NK-92 (cell line): ENCODE data around the gene HSH2D.
"Not testable (repeated sequence)": the region's sequence is repeated elsewhere in the genome, so short reads cannot be mapped to it uniquely, and the experiment has no call there.

ENCODE experiments used
- DNase-seq: peaks from one replicate; lab custom pipeline; 2025; ENCODE audit not compliant: unreplicated experiment; lab: John Stamatoyannopoulos, UW

Gene HSH2D

GRCh38 chr19:16119075-16119857, 24.2 kb upstream of the HSH2D start:
- not testable (repeated sequence) for DNase-seq

- no peak for DNase-seq
Measured at GRCh38 chr19:16121141-16121540, 22.3 kb upstream of the HSH2D start.

- DNase-seq, result no peak
Measured at GRCh38 chr19:16121967-16122366, 21.5 kb upstream of the HSH2D start.

DNA sequence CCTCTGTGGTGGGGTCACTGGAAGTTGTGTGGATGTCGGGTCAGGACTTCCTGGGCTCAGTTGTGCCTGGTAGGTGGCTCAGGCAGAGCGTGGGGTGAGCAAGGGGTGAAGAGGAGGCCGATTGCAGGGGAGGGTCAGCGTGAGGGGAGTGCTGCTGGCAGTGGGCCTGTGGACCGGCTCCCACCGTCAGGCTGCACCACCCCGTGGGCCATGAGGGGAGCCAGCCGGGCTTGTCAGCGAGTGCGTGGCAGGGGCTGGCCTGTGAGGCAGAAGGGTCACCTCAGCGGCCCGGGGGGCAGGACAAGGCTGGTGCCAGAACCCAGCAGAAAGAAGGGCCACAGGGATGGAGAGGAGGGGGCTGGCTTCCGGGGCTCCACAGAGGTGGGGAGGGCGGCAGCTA, 18.5 kb upstream of the HSH2D start:
- DNase-seq, result no peak

DNA sequence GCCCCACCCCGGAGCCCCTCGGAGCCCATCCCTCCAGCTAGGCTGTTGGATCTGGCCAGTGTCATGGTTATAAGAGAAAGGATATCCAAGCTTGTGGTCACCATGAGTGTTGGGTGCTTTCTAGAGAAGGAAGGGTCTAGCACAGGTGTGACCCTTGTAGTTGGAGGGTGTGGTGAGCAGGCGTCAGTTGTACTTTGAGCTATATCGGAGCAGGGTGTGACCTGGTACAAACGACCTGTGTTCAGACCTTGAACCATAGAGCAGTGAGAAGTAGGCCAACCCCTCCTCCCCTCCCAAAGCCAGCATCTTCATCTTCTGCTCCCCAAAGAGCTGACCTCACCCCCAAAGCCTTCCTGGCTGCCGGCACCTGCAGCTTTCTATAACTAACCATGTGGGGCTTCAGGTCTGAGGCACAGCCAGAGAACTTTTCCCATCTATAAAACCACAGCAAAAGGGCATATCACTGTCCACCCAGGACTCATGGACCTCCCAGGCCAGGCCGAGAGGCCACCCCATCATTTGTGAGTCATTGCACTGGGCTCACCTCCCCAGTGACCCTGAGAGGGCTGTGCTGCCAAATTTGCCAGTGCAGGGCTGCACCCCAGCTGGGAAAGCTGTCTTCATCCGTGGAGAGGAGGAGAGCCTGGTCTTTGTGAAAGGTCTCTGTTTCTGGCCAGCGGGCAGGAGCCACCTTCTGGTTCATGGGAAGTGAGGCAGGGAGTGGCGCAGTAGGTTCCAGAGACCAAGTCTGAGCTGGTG, 17.6 kb upstream of the HSH2D start:
- DNase-seq, result no peak

- DNase-seq, result no peak
Measured at GRCh38 chr19:16127080-16127479, 16.4 kb upstream of the HSH2D start.

DNA sequence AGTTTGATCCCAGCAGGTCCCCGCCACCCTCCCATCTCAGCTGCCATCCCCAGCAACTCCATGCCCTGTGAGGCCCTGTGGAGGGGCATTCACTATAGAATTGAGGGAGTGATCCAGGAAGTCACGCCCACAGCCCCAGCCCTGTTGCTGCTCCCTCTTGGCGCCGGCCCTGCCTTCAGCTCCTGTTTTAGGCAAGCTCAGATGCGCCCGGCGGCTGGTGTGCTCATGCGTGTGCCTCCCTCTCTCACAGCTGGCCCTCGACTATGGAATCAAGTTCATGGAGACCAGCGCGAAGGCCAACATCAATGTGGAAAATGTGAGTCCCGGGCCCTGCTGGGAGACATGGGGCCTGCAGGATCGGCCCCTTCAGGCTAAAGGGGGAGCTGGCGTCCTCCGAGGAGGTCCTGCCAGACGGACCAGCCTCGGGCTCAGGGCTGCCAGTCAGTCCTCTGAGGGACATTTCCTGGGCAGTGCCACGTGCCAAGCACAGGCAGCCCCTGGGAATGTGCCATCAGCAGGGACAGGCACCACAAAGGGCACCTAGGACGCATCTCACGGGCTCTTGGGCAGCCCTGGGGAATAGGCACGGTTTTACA, 15.6 kb upstream of the HSH2D start:
- DNase-seq, result no peak

GRCh38 chr19:16131648-16132047, 11.8 kb upstream of the HSH2D start:
- no peak for DNase-seq

DNA sequence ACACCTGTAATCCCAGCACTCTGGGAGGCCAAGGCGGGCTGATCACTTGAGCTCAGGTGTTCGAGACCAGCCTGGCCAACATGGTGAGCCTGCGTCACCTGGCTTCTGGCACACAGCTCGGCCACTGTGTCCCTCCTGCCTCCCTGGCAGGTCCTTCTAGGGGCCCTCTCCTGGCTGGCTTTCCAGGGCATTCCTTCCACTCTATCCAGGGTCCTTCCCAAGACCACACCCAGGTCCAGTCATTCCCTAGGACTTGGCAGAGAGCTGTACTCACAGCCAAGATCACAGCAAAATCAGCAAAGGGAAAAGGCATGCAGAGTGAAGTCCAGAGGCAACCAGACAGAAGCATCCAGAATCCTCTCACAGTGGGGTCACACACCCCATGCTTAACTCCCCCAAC, 9.7 kb upstream of the HSH2D start:
- DNase-seq, result no peak

DNA sequence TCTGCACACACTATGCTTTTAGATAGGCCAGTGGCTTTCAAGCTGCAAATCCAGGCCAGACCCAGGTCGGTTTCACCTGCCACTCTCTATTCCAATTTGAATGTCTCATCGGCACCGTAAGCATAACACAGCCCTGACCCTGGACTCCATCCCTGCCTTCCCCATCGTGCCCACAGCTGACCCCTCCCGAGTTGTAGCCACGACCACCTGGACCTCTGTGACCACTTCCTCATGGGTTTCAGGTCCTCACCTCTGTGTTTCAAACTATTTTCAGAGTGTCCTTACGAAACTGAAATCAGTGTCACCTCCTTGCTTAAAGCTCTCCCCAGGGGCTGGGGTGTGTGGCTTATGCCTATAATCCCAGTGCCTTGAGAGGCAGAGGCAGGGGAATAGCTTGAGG, 9.0 kb upstream of the HSH2D start:
- no peak for DNase-seq

DNA sequence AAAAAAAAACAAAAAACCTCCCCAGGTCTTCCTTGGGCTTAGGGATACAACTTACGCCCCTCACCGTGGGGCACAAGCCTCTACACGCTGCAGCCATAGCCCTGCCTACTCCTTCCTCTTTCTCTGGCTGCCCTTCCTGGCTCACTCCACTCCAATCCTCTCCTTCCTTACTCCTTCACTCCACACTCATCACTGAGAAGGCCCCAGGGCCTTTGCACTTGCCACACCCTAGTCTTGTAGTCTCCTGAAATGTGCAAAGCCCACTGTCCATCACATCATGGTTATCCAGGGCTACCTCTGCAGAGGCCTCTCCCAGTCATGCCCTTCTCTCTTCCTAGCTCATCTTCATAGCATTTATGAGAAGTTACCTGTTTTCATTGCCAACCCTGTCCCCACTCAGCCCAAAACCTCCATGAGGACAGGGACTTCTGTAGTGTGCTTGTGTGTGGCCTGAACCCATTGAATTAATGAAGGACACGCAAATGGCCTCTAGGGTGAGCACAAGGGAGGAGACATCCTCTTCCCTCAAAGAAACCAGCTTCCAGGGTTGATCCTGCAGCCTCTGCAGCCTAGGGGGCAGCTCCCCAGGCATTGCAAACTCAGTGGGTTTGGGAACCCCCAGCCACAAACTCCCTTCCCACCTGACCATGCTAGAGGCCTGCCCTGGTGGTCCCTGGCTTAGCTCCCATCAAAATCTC, 7.9 kb upstream of the HSH2D start:
- no peak for DNase-seq

DNA sequence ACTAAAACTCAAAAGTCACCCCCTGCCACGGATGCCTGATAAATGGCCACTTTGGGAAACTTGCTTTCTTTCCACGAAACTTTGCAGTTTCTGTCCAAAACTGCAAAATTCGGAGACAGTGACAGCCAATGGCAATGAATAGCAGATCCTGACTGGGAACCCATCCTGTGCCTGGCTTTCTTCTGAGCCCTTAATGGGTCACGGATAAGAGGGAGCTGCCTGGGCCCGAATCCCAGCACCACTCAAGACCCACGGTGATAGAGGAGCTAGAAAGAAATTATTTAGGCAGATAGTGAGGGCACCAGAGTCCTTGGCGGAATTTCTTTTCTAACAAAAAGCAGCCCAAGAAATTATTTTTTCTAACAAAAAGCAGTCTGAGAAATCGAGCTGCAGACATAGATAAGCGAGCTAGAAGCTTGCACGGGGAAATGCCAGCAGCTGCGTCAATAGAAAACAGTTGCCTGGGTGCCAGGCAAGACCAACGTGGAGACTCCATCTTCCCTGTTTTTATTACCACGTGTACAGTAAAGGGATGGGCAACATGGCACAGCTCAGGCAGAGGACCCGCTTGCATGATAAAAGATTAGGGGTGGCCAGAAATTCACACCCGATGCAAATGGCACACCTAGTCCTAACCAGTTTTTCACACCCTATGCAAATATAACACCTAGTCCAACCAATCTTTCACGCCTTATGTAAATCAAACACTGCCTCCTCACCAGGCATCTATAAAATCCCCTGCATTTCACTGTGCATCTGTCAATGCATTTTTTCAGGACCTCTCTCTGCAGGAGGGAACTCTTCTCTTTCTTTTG, 7.1 kb upstream of the HSH2D start:
- no peak for DNase-seq

- no peak for DNase-seq
Measured at GRCh38 chr19:16139752-16140151, 3.7 kb upstream of the HSH2D start.

DNA sequence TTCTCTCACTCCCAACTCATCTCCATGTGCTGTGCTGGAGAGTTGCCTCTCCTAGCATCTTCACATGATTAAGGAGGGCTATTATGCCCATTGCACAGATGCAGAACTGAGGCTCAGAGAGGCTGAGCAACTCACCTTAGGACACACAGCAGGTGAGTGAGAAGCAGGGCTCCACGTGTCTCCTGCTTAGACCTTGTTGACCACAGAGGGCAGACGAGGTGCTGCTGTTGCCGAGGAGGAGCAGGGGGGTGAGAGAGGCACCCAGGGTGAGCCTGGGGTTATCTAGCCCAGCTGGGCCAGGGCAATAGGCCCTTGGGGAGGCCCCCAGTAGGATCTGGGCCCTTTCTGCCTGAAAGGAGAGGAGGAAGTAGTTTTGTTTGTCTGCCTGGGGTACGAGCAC, 2.4 kb upstream of the HSH2D start:
- DNase-seq, result no peak

- no peak for DNase-seq
Measured at GRCh38 chr19:16142032-16142580, 1.4 kb upstream of the HSH2D start.

- DNase-seq, result no peak
Measured at GRCh38 chr19:16144216-16144581, 714 bp downstream of the HSH2D start.

DNA sequence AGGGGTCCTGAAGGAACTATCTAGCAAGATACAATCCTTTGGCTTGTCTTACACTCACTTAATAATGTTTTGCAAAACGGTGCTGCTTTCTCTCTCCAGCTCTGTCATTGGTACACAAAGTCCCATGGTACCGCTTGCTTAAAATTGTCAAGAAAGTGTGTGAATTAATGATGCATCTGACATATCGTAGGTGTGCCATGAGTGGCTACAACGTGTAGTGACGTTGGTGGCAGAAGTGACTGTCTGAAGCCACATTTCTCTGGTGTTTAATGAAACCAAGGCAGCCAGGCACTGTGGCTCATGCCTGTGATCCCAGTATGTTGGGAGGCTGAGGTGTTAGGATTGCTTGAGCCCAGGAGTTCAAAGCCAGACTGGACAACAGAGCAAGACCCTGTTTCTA, 2.6 kb downstream of the HSH2D start:
- DNase-seq, result no peak

GRCh38 chr19:16148443-16149229, 5.2 kb downstream of the HSH2D start:
- no peak for DNase-seq

GRCh38 chr19:16153582-16154336, 10.3 kb downstream of the HSH2D start:
- no peak for DNase-seq
